HEK293T (cell line): ENCODE data around the gene TSPAN18.

Experiments used
- CTCF ChIA-PET: fragments of 350-600 bp; formaldehyde crosslinking; extraction: SDS; loops from one replicate; lab custom pipeline; 2021; ENCODE audit warnings: antibody characterized with exemption, inconsistent platforms; lab: Yijun Ruan, JAX
- POLR2A ChIA-PET: fragments of 350-600 bp; formaldehyde crosslinking; extraction: SDS; loops from one replicate; lab custom pipeline; 2020; ENCODE audit warnings: antibody characterized with exemption, inconsistent platforms; lab: Yijun Ruan, JAX
- DNase-seq: peaks from one replicate; pipeline ENCODE4 v3.0.0; 2012; ENCODE audit warnings: mixed read lengths; ENCODE audit errors: extremely low spot score
- ARNT ChIP-seq: fragments of 450-650 bp; IDR thresholded peaks from 2 replicates; pipeline ENCODE4 v1.6.1; 2017; ENCODE audit warnings: mild to moderate bottlenecking
- BHLHE40 ChIP-seq: fragments of 450-650 bp; IDR thresholded peaks from 2 replicates; pipeline ENCODE4 v1.6.1; 2016; ENCODE audit warnings: mild to moderate bottlenecking, moderate library complexity, borderline replicate concordance
- CTBP1 ChIP-seq: fragments of 450-650 bp; IDR thresholded peaks from 2 replicates; pipeline ENCODE4 v1.6.1; 2016; ENCODE audit warnings: borderline replicate concordance
- ELF4 ChIP-seq: fragments of 450-650 bp; IDR thresholded peaks from 2 replicates; pipeline ENCODE4 v1.6.1; 2017; ENCODE audit warnings: antibody characterized with exemption
- FOXA1 ChIP-seq: fragments of 450-650 bp; IDR thresholded peaks from 2 replicates; pipeline ENCODE4 v1.6.1; 2016; ENCODE audit warnings: mild to moderate bottlenecking
- FOXK2 ChIP-seq: fragments of 450-650 bp; IDR thresholded peaks from 2 replicates; pipeline ENCODE4 v1.6.1; 2016; ENCODE audit warnings: mild to moderate bottlenecking
- FOXM1 ChIP-seq: fragments of 450-650 bp; IDR thresholded peaks from 2 replicates; pipeline ENCODE4 v1.6.1; 2017; ENCODE audit warnings: mild to moderate bottlenecking, borderline replicate concordance
- HDGF ChIP-seq: fragments of 450-650 bp; IDR thresholded peaks from 2 replicates; pipeline ENCODE4 v1.6.1; 2017; ENCODE audit warnings: antibody characterized with exemption, borderline replicate concordance
- L3MBTL2 ChIP-seq: fragments of 450-650 bp; conservative IDR thresholded peaks from 2 replicates; pipeline ENCODE4 v1.6.1; 2016; ENCODE audit warnings: mild to moderate bottlenecking
- LEF1 ChIP-seq: fragments of 450-650 bp; IDR thresholded peaks from 2 replicates; pipeline ENCODE4 v1.6.1; 2017; ENCODE audit warnings: mild to moderate bottlenecking, borderline replicate concordance
- NFRKB ChIP-seq: fragments of 450-650 bp; IDR thresholded peaks from 2 replicates; pipeline ENCODE4 v1.6.1; 2016; ENCODE audit warnings: mild to moderate bottlenecking, moderate library complexity
- PKNOX1 ChIP-seq: fragments of 450-650 bp; IDR thresholded peaks from 2 replicates; pipeline ENCODE4 v1.6.1; 2016
- SP1 ChIP-seq: fragments of 450-650 bp; IDR thresholded peaks from 2 replicates; pipeline ENCODE4 v1.6.1; 2017
- SUZ12 ChIP-seq: fragments of 450-650 bp; IDR thresholded peaks from 2 replicates; pipeline ENCODE4 v1.6.1; 2016; ENCODE audit warnings: mild to moderate bottlenecking
- TARDBP ChIP-seq: fragments of 450-650 bp; IDR thresholded peaks from 2 replicates; pipeline ENCODE4 v1.6.1; 2016
- ZNF384 ChIP-seq: fragments of 450-650 bp; IDR thresholded peaks from 2 replicates; pipeline ENCODE4 v1.6.1; 2016

The TSPAN18 gene

GRCh38 chr11:44880953-44881352, 154.2 kb downstream of the TSPAN18 start:
- ChIA-PET POLR2A (no interaction called here), CTCF (interaction anchor here (0.6 kb wide), 1 partner anchor 30 kb away, joined by 3 read pairs; no protein-coding TSS in a partner anchor)
- TF ChIP-seq ARNT (no peak), SP1 (no peak), PKNOX1 (no peak), CTBP1 (no peak), NFRKB (no peak), FOXA1 (no peak), TARDBP (no peak), LEF1 (no peak), HDGF (no peak), SUZ12 (no peak), L3MBTL2 (no peak), ZNF384 (no peak)
- no peak for DNase-seq

GRCh38 chr11:44883277-44883676, 156.5 kb downstream of the TSPAN18 start:
- TF ChIP-seq SUZ12 (no peak), LEF1 (no peak), TARDBP (no peak), FOXA1 (no peak), L3MBTL2 (no peak), BHLHE40 (no peak), ARNT (no peak), HDGF (no peak), PKNOX1 (no peak), ZNF384 (no peak)
- POLR2A ChIA-PET = no interaction called here
- DNase-seq = no peak
- CTCF ChIA-PET = no interaction called here

- ChIA-PET CTCF (no interaction called here), POLR2A (no interaction called here)
- TF ChIP-seq ELF4 (no peak), SP1 (no peak)
- no peak for DNase-seq
These were observed 157.3 kb downstream of the TSPAN18 start for GRCh38 chr11:44884056-44884455.

GRCh38 chr11:44885065-44885810, 158.5 kb downstream of the TSPAN18 start:
- TF ChIP-seq CTBP1 (no peak), TARDBP (no peak), LEF1 (no peak), PKNOX1 (no peak), NFRKB (no peak)
- CTCF ChIA-PET = interaction anchor here (1.6 kb wide), 1 partner anchor 9 kb away, joined by 8 read pairs; no protein-coding TSS in a partner anchor
- DNase-seq = no peak
- POLR2A ChIA-PET = no interaction called here

GRCh38 chr11:44885919-44886789, 159.4 kb downstream of the TSPAN18 start:
- POLR2A ChIA-PET = no interaction called here
- TF ChIP-seq SUZ12 = no peak
- TF ChIP-seq BHLHE40 = no peak
- no peak for TF ChIP-seq HDGF
- TF ChIP-seq SP1 = no peak
- no peak for TF ChIP-seq NFRKB
- no peak for TF ChIP-seq TARDBP
- TF ChIP-seq ARNT = no peak
- no peak for TF ChIP-seq FOXK2
- no peak for TF ChIP-seq LEF1
- TF ChIP-seq ELF4 = no peak
- no peak for TF ChIP-seq L3MBTL2
- TF ChIP-seq FOXM1 = no peak
- TF ChIP-seq FOXA1 = no peak
- no peak for DNase-seq
- CTCF ChIA-PET = interaction anchor here (0.5 to 1.6 kb wide), 2 partner anchors 8 to 253 kb away, joined by 3 to 8 read pairs; no protein-coding TSS in a partner anchor

GRCh38 chr11:44886790-44887140, 160.0 kb downstream of the TSPAN18 start:
- TF ChIP-seq PKNOX1 (no peak), NFRKB (no peak), FOXK2 (no peak), FOXA1 (no peak), ELF4 (no peak), L3MBTL2 (no peak), SUZ12 (no peak), HDGF (no peak), CTBP1 (no peak), TARDBP (no peak), ZNF384 (no peak), FOXM1 (no peak), ARNT (no peak), LEF1 (no peak), BHLHE40 (no peak), SP1 (no peak)
- ChIA-PET POLR2A (no interaction called here), CTCF (no interaction called here)
- no peak for DNase-seq
